Stomach (tissue), 19 donors: ENCODE data around the gene CENPH. TPM values are rescaled to one million over a fixed set of nuclear protein-coding genes. Genes with fewer than 3 reads are reported as not detected.
A peak's percentile ranks its signal among the peaks of the same experiment; 100 is the strongest.
"Not testable (repeated sequence)": the region's sequence is repeated elsewhere in the genome, so short reads cannot be mapped to it uniquely, and the experiment has no call there.

Source experiments
- DNase-seq, 2 donors: peaks; one replicate each; pipeline versions ENCODE4 v3.0.0 to v3.0.0-alpha.2; 2013 to 2019
- H3K27ac ChIP-seq, 5 donors: fragments of 200-600 bp in 4 of 5; sonication (generic) in 4 of 5; one replicate each; pipeline ENCODE4 v1.5.1; 2013 to 2019; ENCODE audit warnings: mild to moderate bottlenecking in 1 of 5, moderate library complexity in 1 of 5
- H3K27me3 ChIP-seq, 3 donors: fragments of 200-600 bp; sonication (generic); one replicate each; pipeline ENCODE4 v1.5.1; 2017 to 2019; ENCODE audit warnings: mixed run types in 1 of 3
- H3K36me3 ChIP-seq, 4 donors: fragments of 200-600 bp; sonication (generic); 1 replicate in 3 of 4; 2 replicates in 1 of 4; pipeline ENCODE4 v1.5.1; 2016 to 2019
- H3K4me1 ChIP-seq, 4 donors: fragments of 200-600 bp; sonication (generic); one replicate each; pipeline ENCODE4 v1.5.1; 2016 to 2019
- H3K4me3 ChIP-seq, 4 donors: fragments of 200-600 bp; sonication (generic) in 3 of 4; one replicate each; pipeline ENCODE4 v1.5.1; 2016 to 2019; ENCODE audit warnings: mild to moderate bottlenecking in 1 of 4
- H3K9me3 ChIP-seq, 4 donors: fragments of 200-600 bp; sonication (generic); one replicate each; pipeline ENCODE4 v1.5.1; 2016 to 2019
- EP300 ChIP-seq: sonication (generic); formaldehyde crosslinking; IDR thresholded peaks from one replicate; pipeline ENCODE4 v1.6.1; 2017; ENCODE audit warnings: antibody characterized with exemption
- POLR2A ChIP-seq, 4 donors: fragments of 450-650 bp; IDR thresholded peaks; one replicate each; pipeline ENCODE4 v1.6.1; 2016; ENCODE audit warnings: antibody characterized with exemption in 4 of 4, control low read depth in 2 of 4, mild to moderate bottlenecking in 1 of 4, moderate library complexity in 1 of 4
- POLR2AphosphoS5 ChIP-seq, 3 donors: sonication (generic); formaldehyde crosslinking; IDR thresholded peaks; one replicate each; pipeline ENCODE4 v1.6.1; 2016; ENCODE audit warnings: antibody characterized with exemption in 3 of 3
- WGBS, 5 donors: extraction: QIAGEN DNeasy Blood & Tissue Kit in 3 of 5; methylation state at CpG; one replicate each; pipeline versions ENCODE4 v1.1.5 to v1.1.7; 2013 to 2018; 5-methylcytosine and 5-hydroxymethylcytosine counted together
- intact Hi-C: fragments of 100-400 bp; cut with DNase I; formaldehyde crosslinking; loops from one replicate; pipeline ENCODE4 v1.15.1; 2023; ENCODE audit warnings: low total_unique reads
- long read RNA-seq, 10 donors: transcript quantifications; one replicate each; lab custom pipeline, GENCODE V29; 2026
- polyA plus RNA-seq, 3 donors: library from polyadenylated mRNA; stranded (reverse); fragments of 200-250 nt; gene quantifications; one replicate each; pipeline ENCODE4 v1.2.3, GENCODE V29; 2013
- total RNA-seq, 5 donors: library from RNA; depleted of rRNA; stranded (reverse); fragments of >200 nt; gene quantifications; one replicate each; pipeline versions ENCODE4 v1.1.0 to v1.2.3, GENCODE V29; 2014 to 2016
- TF ChIP-seq, protein P1 (sequence below), 7 experiments: fragments of 450-650 bp in 4 of 7; fragments of 200-600 bp in 3 of 7; sonication (generic) in 3 of 7; IDR thresholded peaks; one replicate each; pipeline ENCODE4 v1.5.1; 2016 to 2019; ENCODE audit warnings: antibody characterized with exemption in 7 of 7, control low read depth in 2 of 7, mild to moderate bottlenecking in 1 of 7
- donor health status: healthy with polysubstance abuse.
- donor health status: Bipolar disorder and iron deficiency.
- donor health status: healthy.

Gene CENPH, protein sequence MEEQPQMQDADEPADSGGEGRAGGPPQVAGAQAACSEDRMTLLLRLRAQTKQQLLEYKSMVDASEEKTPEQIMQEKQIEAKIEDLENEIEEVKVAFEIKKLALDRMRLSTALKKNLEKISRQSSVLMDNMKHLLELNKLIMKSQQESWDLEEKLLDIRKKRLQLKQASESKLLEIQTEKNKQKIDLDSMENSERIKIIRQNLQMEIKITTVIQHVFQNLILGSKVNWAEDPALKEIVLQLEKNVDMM
- 10 to 100 TPM in 2 of 5 donors, 1 to 10 TPM in 2, under 1 TPM in 1; 0.45 to 15.6 (median 1.8) TPM for total RNA-seq
- polyA plus RNA-seq: 1 to 10 TPM; 3.5 to 5.6 (median 3.7) TPM
- long read RNA-seq, donor 1, partial matches to known transcripts: 0 of 3 reads
- long read RNA-seq, donor 1, other reads (novel, unspliced or antisense): 0 of 3 reads
- long read RNA-seq, donor 2, partial matches to known transcripts: 0 of 3 reads
- long read RNA-seq, donor 2, other reads (novel, unspliced or antisense): 0 of 3 reads
- long read RNA-seq, donor 3, partial matches to known transcripts: 0 of 3 reads
- long read RNA-seq, donor 3, other reads (novel, unspliced or antisense): 0 of 3 reads
- long read RNA-seq, donor 4, partial matches to known transcripts: 0 of 1 reads
- long read RNA-seq, donor 4, other reads (novel, unspliced or antisense): 0 of 1 reads
- long read RNA-seq, donor 5, partial matches to known transcripts: 0 of 3 reads
- long read RNA-seq, donor 5, other reads (novel, unspliced or antisense): 0 of 3 reads
- long read RNA-seq, donor 6, transcript CENPH-201 (9 exons, 1,389 nt): major isoform, 6 of 6 reads
- long read RNA-seq, donor 6, partial matches to known transcripts: 0 of 6 reads
- long read RNA-seq, donor 6, other reads (novel, unspliced or antisense): 0 of 6 reads
- long read RNA-seq, donor 7, transcript CENPH-201 (9 exons, 1,389 nt): major isoform, 8 of 8 reads
- long read RNA-seq, donor 7, partial matches to known transcripts: 0 of 8 reads
- long read RNA-seq, donor 7, other reads (novel, unspliced or antisense): 0 of 8 reads
- long read RNA-seq, donor 8, partial matches to known transcripts: 0 of 5 reads
- long read RNA-seq, donor 8, other reads (novel, unspliced or antisense): 0 of 5 reads
- long read RNA-seq, donor 9: 0 reads
- long read RNA-seq, donor 10: 0 reads

DNA sequence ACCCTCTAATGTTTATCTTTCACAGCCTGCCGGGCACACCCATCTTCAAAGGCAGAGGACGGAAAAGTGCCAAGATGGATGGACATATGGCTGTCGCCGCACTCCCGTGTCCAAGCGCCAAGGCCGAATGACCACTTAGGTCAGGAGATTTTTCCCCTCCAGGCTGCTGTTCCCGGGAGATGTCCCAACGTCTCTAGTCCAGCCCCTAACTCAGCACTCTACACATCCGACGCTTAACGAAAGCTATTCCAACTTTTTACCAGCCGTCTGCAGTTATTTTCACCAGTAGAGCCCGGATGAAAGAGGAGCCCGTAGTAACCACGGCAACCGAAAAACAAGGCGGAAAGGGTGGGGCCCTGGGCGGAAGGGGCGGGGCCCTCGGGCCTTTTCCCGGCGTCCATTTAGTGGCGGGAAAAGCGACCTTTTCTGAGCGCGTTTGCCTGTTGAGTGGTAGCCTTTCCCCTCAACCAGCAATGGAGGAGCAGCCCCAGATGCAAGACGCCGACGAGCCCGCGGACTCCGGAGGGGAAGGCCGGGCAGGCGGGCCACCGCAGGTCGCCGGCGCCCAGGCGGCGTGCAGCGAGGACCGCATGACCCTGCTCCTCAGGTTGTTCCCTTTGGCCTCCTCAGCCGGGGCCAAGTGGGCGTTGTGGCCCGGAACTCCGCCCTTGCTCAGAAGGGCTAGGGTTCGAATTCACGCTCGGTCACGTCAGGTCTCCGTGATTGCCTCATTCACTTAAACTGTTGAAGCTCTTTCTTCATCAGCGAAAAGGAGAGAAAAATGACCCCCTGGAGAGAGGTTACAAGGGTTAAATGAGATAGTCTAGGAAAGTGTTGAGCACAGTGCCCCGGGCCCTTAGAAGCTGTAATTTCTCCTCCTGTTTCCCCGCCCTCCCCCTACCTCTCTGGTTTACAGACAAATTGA, at the start of gene CENPH:
CENPH (plus strand) TSS at position 422 of the 925 bp plus-strand sequence; CDS start at position 474, 52 bp downstream.
- Histone ChIP-seq H3K9me3 (no peaks in the 10 kb centered on the region), H3K4me1 (peaks cover 14 to 21% (median 17%) of the 10 kb centered on the region in 4 donors), H3K36me3 (peaks cover 0 to 3% (median 0%) of the 10 kb centered on the region in 4 donors), H3K27ac (peak within 1 kb of the TSS; percentile 53 to 85 (median 76)), H3K4me3 (peak within 1 kb of the TSS; percentile 69 to 83 (median 82)), H3K27me3 (no peaks in the 10 kb centered on the region)
- 0 to 1% (median 1%) methylated on average over 34 to 55 of the region's 55 CpGs for WGBS, 5 donors
- peak; percentile 88 to 97 for DNase-seq
- no peak for TF ChIP-seq EP300
- TF ChIP-seq, protein P1, sequence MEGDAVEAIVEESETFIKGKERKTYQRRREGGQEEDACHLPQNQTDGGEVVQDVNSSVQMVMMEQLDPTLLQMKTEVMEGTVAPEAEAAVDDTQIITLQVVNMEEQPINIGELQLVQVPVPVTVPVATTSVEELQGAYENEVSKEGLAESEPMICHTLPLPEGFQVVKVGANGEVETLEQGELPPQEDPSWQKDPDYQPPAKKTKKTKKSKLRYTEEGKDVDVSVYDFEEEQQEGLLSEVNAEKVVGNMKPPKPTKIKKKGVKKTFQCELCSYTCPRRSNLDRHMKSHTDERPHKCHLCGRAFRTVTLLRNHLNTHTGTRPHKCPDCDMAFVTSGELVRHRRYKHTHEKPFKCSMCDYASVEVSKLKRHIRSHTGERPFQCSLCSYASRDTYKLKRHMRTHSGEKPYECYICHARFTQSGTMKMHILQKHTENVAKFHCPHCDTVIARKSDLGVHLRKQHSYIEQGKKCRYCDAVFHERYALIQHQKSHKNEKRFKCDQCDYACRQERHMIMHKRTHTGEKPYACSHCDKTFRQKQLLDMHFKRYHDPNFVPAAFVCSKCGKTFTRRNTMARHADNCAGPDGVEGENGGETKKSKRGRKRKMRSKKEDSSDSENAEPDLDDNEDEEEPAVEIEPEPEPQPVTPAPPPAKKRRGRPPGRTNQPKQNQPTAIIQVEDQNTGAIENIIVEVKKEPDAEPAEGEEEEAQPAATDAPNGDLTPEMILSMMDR (IDR thresholded peaks at IDR 0.05): no peak
- no peak for TF ChIP-seq POLR2AphosphoS5 (IDR thresholded peaks at IDR 0.05)
- intact Hi-C loops: loop anchor here (10.0 kb wide), 1 partner anchor 95 kb away; the partner anchor contains the start of gene SLC30A5

DNA sequence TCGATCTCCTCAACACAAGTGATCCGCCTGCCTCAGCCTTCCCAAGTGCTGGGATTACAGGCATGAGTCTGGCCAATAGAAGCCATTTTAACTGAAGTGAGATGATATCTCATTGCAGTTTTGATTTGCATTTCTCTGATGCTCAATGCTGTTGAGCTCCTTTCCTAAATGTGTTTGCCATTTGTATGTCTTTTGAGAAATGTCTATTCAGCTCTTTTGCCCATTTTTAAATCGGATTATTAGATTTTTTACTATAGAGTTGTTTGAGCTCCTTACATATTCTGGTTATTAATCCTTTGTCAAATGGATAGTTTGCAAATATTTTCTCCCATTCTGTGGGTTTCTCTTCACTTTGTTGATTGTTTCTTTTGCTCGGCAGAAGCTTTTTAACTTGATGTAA, 49.1 kb upstream of the CENPH start:
- H3K27me3 ChIP-seq, DNase-seq, H3K4me1 ChIP-seq, H3K27ac ChIP-seq, H3K36me3 ChIP-seq, H3K4me3 ChIP-seq, intact Hi-C loops: not testable (repeated sequence)
- WGBS, 5 donors: 93 to 97% (median 95%) methylated on average over 3 to 4 of the region's 4 CpGs
- H3K9me3 ChIP-seq: peaks cover 0 to 11% (median 4%) of the 10 kb centered on the region in 4 donors

DNA sequence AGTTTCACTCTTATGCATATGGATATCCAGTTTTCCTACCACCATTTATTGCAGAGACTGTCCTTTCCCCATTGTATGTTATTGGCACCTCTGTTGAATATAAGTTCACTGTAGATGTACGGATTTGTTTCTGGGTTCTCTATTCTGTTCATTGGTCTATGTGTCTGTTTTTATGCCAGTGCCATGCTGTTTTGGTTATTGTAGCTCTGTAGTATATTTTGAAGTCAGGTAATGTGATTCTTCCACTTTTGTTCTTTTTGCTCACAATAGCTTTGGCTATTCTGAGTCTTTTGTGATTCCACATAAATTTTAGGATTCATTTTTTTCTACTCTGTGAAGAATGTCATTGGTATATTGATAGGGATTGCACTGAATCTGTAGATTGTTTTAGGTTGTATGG, 48.6 kb upstream of the CENPH start:
- no peak overlapping the region for H3K27ac ChIP-seq
- WGBS, 5 donors: 76 to 96% (median 83%) methylated on average over 1 of the region's 1 CpG
- no peak overlapping the region for H3K4me3 ChIP-seq
- H3K9me3 ChIP-seq: peaks cover 0 to 11% (median 4%) of the 10 kb centered on the region in 4 donors
- TF ChIP-seq, protein P1 (IDR thresholded peaks at IDR 0.05): no peak
- TF ChIP-seq EP300: no peak
- TF ChIP-seq POLR2AphosphoS5 (IDR thresholded peaks at IDR 0.05): no peak
- no peak for TF ChIP-seq POLR2A (IDR thresholded peaks at IDR 0.05)
- DNase-seq: no peak
- H3K36me3 ChIP-seq: no peaks in the 10 kb centered on the region
- no peaks in the 10 kb centered on the region for H3K4me1 ChIP-seq
- H3K27me3 ChIP-seq: no peaks in the 10 kb centered on the region
- intact Hi-C loops: no loop called here

DNA sequence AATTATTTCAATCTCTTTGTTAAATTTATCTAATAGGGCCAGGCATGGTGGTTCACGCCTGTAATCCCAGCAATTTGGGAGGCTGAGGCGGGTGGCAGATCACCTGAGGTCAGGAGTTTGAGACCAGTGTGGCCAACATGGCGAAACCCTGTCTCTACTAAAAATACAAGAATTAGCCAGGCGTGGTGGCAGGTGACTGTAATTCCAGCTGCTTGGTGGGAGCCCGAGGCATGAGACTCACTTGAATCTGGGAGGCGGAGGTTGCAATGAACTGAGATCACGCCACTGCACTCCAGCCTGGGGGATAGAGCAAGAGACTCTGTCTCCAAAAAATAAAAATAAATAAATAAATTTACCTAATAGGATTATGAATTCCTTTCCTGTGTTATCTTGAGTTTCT, 40.8 kb upstream of the CENPH start:
- WGBS, 5 donors: 94 to 98% (median 95%) methylated on average over 7 of the region's 7 CpGs
- intact Hi-C loops, H3K36me3 ChIP-seq, H3K27me3 ChIP-seq, H3K4me3 ChIP-seq, H3K9me3 ChIP-seq, DNase-seq, H3K27ac ChIP-seq, H3K4me1 ChIP-seq: not testable (repeated sequence)
